BLaER1 treated with 17β-estradiol and CSF1 and Interleukin-3, amounts not matched to agents 10 nM and 100 nM (cell line): ENCODE measurements around the gene CACNA2D3.

Experiments used
- H3K27ac ChIP-seq, 11 experiments: shearing (Covaris generic); formaldehyde crosslinking; 2 replicates each; pipeline ENCODE4 v1.8.1; 2022
- H3K27me3 ChIP-seq, 11 experiments: shearing (Covaris generic); formaldehyde crosslinking; 2 replicates each; pipeline ENCODE4 v1.8.1; 2022
- H3K36me3 ChIP-seq, 11 experiments: shearing (Covaris generic); formaldehyde crosslinking; 2 replicates each; pipeline ENCODE4 v1.8.1; 2022
- H3K4me1 ChIP-seq, 10 experiments: shearing (Covaris generic); formaldehyde crosslinking; 2 replicates each; pipeline ENCODE4 v1.8.1; 2022
- H3K4me2 ChIP-seq, 11 experiments: shearing (Covaris generic); formaldehyde crosslinking; 2 replicates each; pipeline ENCODE4 v1.8.1; 2022
- H3K4me3 ChIP-seq, 10 experiments: shearing (Covaris generic); formaldehyde crosslinking; 2 replicates each; pipeline ENCODE4 v1.8.1; 2022
- H3K9ac ChIP-seq, 11 experiments: shearing (Covaris generic); formaldehyde crosslinking; 2 replicates each; pipeline ENCODE4 v1.8.1; 2022
- H3K9me3 ChIP-seq, 11 experiments: shearing (Covaris generic); formaldehyde crosslinking; replicated peaks in 1 of 11; 2 replicates each; pipeline ENCODE4 v1.8.1; 2022
- H4K20me1 ChIP-seq, 11 experiments: shearing (Covaris generic); formaldehyde crosslinking; 2 replicates each; pipeline ENCODE4 v1.8.1; 2022
- Cebpa-rat ChIP-seq, 11 experiments: shearing (Covaris generic); IDR thresholded peaks; 2 replicates each; pipeline ENCODE4 v1.8.1; 2022

CACNA2D3 gene

DNA sequence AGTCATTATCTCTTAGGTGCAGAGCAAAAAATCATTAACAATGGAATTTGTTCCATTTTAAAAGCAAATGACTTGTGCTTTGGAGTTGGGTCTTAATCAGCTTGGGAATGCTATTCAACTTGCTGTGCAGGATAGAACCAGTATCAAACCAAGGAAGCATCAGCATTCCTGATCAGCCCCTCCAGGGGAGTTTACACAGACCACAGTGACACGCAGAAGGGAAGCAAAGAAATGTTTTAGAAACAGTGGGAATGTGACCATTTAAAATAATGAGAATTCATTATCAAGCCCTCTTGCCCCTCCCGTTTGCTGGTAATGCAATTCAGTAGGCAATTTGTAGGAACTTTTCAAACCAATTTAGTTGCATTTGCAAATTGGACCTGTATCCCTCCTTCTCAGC, 650.4 kb downstream of the CACNA2D3 start:
- H3K27ac ChIP-seq, result no peak overlapping the region
- H4K20me1 ChIP-seq, result no peaks in the 10 kb centered on the region
- H3K27me3 ChIP-seq, result no peaks in the 10 kb centered on the region
- H3K9ac ChIP-seq, result no peak overlapping the region
- no peaks in the 10 kb centered on the region for H3K36me3 ChIP-seq
- no peaks in the 10 kb centered on the region for H3K4me1 ChIP-seq
- H3K9me3 ChIP-seq, result no peaks in the 10 kb centered on the region
- TF ChIP-seq Cebpa-rat (IDR thresholded peaks at IDR 0.05), result no peak
- H3K4me3 ChIP-seq, result no peak overlapping the region
- no peak overlapping the region for H3K4me2 ChIP-seq

GRCh38 chr3:54773271-54773670, 650.9 kb downstream of the CACNA2D3 start:
- TF ChIP-seq Cebpa-rat (IDR thresholded peaks at IDR 0.05), result no peak
- Histone ChIP-seq H3K27me3 (no peaks in the 10 kb centered on the region), H3K9ac (no peak overlapping the region)

GRCh38 chr3:54776601-54777000, 654.2 kb downstream of the CACNA2D3 start:
- Histone ChIP-seq H3K36me3 (no peaks in the 10 kb centered on the region), H3K4me1 (no peaks in the 10 kb centered on the region), H3K9ac (no peak overlapping the region)

More at GRCh38 chr3:54773271-54773670, 650.9 kb downstream of the CACNA2D3 start:
- Histone ChIP-seq H3K4me1 (no peaks in the 10 kb centered on the region), H4K20me1 (no peaks in the 10 kb centered on the region), H3K4me3 (no peak overlapping the region), H3K36me3 (no peaks in the 10 kb centered on the region), H3K27ac (no peak overlapping the region), H3K9me3 (no peaks in the 10 kb centered on the region), H3K4me2 (no peak overlapping the region)

DNA sequence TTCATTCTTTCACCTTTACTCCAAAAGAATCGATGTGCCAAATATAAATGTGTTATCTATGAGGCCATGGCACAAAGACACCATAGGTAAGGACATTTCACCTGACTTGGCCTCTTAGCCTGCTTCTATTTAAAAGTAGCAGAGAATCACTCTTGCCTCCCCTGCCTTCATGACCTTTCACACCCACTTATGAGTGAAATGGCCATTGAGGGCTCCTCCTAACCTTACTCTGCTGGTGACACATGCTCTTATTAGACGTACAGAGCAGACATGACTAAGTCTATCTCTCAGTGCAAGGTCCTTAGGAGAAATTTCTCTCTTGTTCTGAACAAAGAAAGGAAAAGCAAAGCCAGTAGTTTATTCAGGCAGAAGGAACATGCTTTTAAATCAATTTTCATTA, 654.8 kb downstream of the CACNA2D3 start:
- no peaks in the 10 kb centered on the region for H3K27me3 ChIP-seq
- H3K36me3 ChIP-seq, result no peaks in the 10 kb centered on the region
- no peak for TF ChIP-seq Cebpa-rat (IDR thresholded peaks at IDR 0.05)

More at GRCh38 chr3:54776601-54777000, 654.2 kb downstream of the CACNA2D3 start:
- Histone ChIP-seq H3K27ac (no peak overlapping the region), H3K27me3 (no peaks in the 10 kb centered on the region), H4K20me1 (no peaks in the 10 kb centered on the region), H3K9me3 (no peaks in the 10 kb centered on the region), H3K4me3 (no peak overlapping the region), H3K4me2 (no peak overlapping the region)
- no peak for TF ChIP-seq Cebpa-rat (IDR thresholded peaks at IDR 0.05)

GRCh38 chr3:54780336-54780735, 658.0 kb downstream of the CACNA2D3 start:
- Histone ChIP-seq H4K20me1 (no peaks in the 10 kb centered on the region), H3K36me3 (no peaks in the 10 kb centered on the region), H3K9ac (no peak overlapping the region)

More for the DNA sequence above, 654.8 kb downstream of the CACNA2D3 start:
- Histone ChIP-seq H3K9ac (no peak overlapping the region), H3K4me1 (no peaks in the 10 kb centered on the region), H3K9me3 (no peaks in the 10 kb centered on the region), H3K27ac (no peak overlapping the region), H4K20me1 (no peaks in the 10 kb centered on the region), H3K4me3 (no peak overlapping the region), H3K4me2 (no peak overlapping the region)

DNA sequence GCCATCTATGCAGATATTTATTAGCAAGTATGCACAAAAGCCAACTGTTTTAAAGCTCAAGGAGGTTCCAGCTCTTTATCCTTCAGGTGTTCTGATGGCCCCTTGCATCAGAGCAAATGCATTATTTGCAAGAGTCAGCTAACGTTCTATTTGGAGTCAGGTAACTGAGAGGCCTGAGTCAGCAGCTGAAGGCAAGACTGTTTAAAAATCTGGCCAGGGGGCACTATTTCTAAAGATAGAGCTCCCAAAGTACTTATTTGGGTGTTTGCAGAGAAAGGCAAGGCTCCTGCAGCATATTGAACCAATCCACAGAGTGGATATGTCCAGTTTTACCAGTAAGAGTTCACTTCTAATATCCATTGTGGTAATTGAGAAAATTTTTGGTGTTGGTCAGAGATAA, 659.4 kb downstream of the CACNA2D3 start:
- no peak overlapping the region for H3K9ac ChIP-seq
- no peaks in the 10 kb centered on the region for H3K36me3 ChIP-seq
- H3K27ac ChIP-seq, result no peak overlapping the region
- no peaks in the 10 kb centered on the region for H3K27me3 ChIP-seq
- no peaks in the 10 kb centered on the region for H4K20me1 ChIP-seq
- no peaks in the 10 kb centered on the region for H3K9me3 ChIP-seq
- H3K4me2 ChIP-seq, result no peak overlapping the region
- TF ChIP-seq Cebpa-rat (IDR thresholded peaks at IDR 0.05), result no peak
- H3K4me1 ChIP-seq, result no peaks in the 10 kb centered on the region
- no peak overlapping the region for H3K4me3 ChIP-seq

More at GRCh38 chr3:54780336-54780735, 658.0 kb downstream of the CACNA2D3 start:
- no peaks in the 10 kb centered on the region for H3K4me1 ChIP-seq
- H3K9me3 ChIP-seq, result no peaks in the 10 kb centered on the region
- no peak overlapping the region for H3K4me3 ChIP-seq
- H3K27me3 ChIP-seq, result no peaks in the 10 kb centered on the region
- H3K27ac ChIP-seq, result no peak overlapping the region
- TF ChIP-seq Cebpa-rat (IDR thresholded peaks at IDR 0.05), result no peak
- H3K4me2 ChIP-seq, result no peak overlapping the region

DNA sequence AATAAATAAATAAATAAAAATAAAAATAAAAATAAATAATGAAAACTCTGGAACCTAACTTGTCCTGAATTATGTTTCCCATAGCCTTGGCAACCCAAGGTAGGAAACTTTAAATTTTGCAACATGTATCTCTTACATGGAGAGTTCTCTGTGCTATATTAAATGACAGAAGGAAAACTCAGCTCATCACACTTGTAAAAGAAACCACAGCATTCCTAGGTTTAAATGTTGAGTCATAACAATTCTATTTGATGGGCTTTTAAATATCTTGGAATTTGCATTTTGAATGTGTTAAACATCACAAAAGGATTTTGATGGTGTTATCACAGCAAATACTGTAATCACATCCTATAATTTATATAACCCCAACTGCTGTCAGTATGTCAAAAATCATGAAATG, 661.3 kb downstream of the CACNA2D3 start:
- Histone ChIP-seq H3K4me2 (no peak overlapping the region), H3K27me3 (no peaks in the 10 kb centered on the region), H4K20me1 (no peaks in the 10 kb centered on the region), H3K9ac (no peak overlapping the region), H3K36me3 (no peaks in the 10 kb centered on the region), H3K4me3 (no peak overlapping the region), H3K27ac (no peak overlapping the region), H3K9me3 (peaks cover 0 to 6% (median 0%) of the 10 kb centered on the region in 11 experiments; a peak in 1 of 22 replicates), H3K4me1 (no peaks in the 10 kb centered on the region)
- no peak for TF ChIP-seq Cebpa-rat (IDR thresholded peaks at IDR 0.05)

- H3K27ac ChIP-seq, result no peak overlapping the region
- H3K36me3 ChIP-seq, result no peaks in the 10 kb centered on the region
- no peak overlapping the region for H3K4me3 ChIP-seq
- H3K9ac ChIP-seq, result no peak overlapping the region
- no peaks in the 10 kb centered on the region for H3K27me3 ChIP-seq
- TF ChIP-seq Cebpa-rat (IDR thresholded peaks at IDR 0.05), result no peak
- no peaks in the 10 kb centered on the region for H3K4me1 ChIP-seq
- no peak overlapping the region for H3K4me2 ChIP-seq
- peaks cover 0 to 6% (median 0%) of the 10 kb centered on the region in 11 experiments; a peak in 1 of 22 replicates for H3K9me3 ChIP-seq
- no peaks in the 10 kb centered on the region for H4K20me1 ChIP-seq
These were observed 661.7 kb downstream of the CACNA2D3 start for GRCh38 chr3:54784021-54784420.

GRCh38 chr3:54785976-54786375, 663.6 kb downstream of the CACNA2D3 start:
- Histone ChIP-seq H3K9ac (no peak overlapping the region), H3K4me1 (no peaks in the 10 kb centered on the region), H4K20me1 (no peaks in the 10 kb centered on the region), H3K27me3 (no peaks in the 10 kb centered on the region), H3K4me2 (no peak overlapping the region), H3K4me3 (no peak overlapping the region), H3K36me3 (no peaks in the 10 kb centered on the region), H3K27ac (no peak overlapping the region), H3K9me3 (peaks cover 0 to 6% (median 0%) of the 10 kb centered on the region in 11 experiments; a peak in 1 of 22 replicates)
- TF ChIP-seq Cebpa-rat (IDR thresholded peaks at IDR 0.05), result no peak

DNA sequence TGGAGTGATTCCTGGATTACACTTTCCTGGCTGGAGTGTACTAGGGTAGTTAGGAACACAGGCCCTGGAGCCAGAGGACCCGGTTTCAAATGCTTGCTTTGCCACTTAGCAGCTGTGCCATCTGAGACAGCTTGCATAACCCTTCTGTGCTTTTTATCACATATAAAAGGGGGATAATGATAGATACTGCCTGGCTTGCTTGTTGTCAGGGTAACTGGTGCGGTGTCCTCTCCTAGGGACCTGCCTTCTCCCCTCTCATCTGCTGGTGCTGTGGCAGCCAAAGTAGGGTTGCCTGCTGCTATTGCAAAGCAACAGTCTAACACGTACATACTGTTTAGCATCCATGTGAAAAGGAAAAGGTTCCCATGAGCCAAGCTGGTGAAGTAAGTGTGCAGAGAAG, 667.7 kb downstream of the CACNA2D3 start:
- H3K4me2 ChIP-seq, result no peak overlapping the region
- no peak for TF ChIP-seq Cebpa-rat (IDR thresholded peaks at IDR 0.05)
- H3K36me3 ChIP-seq, result no peaks in the 10 kb centered on the region
- H3K27me3 ChIP-seq, result no peaks in the 10 kb centered on the region
- H3K9me3 ChIP-seq, result peaks cover 0 to 6% (median 0%) of the 10 kb centered on the region in 11 experiments; a peak in 2 of 22 replicates
- no peak overlapping the region for H3K27ac ChIP-seq
- H4K20me1 ChIP-seq, result no peaks in the 10 kb centered on the region
- H3K4me3 ChIP-seq, result no peak overlapping the region
- H3K9ac ChIP-seq, result no peak overlapping the region
- H3K4me1 ChIP-seq, result no peaks in the 10 kb centered on the region
